Medulla oblongata (tissue), 1 donor: ENCODE data around the gene TRNP1.
"Not testable (repeated sequence)": the region's sequence is repeated elsewhere in the genome, so short reads cannot be mapped to it uniquely, and the experiment has no call there.

ENCODE experiments used
- DNase-seq: peaks from one replicate; pipeline ENCODE4 v3.0.0-alpha.2; 2015; ENCODE audit errors: extremely low spot score

The TRNP1 gene

DNA sequence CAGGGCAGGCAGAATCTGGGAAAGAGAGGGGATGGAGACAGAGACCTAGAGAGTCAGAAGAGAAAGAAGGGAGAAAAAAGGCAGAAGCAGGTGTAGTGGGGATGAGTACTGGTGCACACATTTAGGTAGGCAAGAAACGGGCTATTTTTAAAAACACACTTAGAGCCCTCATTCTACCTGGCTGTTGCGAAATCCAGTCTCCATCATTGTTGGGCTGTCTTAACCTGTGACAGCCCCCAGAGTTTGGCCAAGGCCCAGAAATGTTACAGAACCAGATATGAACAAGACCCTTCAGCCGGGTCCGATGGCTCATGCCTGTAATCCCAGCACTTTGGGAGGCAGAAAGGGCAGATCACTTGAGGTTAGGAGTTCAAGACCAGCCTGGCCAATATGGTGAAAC lies 20.7 kb upstream of the TRNP1 start:
- no peak for DNase-seq

DNA sequence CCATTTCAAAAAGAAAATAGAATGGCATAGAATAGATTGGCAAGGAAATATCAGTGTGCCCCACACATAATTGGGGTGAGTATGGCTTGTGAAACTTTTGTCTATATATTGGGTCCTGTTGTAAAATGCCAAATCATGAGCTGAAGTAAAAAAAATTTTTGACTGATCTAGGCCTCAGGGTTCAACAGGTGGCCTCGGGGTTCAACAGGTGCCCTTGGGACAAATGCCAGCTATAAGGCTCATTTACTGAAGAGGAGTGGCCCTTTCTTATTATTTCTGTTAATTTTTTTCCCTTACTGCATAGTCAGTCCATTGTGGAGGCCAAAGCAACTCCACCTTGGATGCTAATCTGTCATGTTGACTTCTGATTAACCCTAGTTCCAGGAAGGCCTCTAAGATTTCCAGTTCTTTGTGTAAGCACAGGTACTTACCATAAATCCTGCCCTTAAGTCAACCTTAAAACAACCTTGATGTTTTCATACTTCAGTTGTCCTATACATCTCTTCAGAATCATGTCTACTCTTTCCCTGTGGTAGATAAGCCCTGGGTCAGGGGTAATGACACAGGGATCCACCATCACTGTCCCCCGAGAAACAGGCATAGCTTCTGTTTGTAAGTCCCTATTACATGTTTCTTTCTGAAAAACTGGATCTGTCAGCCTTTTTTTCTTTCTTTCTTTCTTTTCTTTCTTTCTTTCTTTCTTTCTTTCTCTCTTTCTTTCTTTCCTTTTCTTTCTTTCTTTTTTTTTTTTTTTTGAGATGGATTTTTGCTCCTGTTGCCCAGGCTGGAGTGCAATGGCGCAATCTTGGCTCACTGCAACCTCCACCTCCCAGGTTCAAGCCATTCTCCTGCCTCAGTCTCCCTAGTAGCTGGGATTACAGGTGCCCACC lies 16.6 kb upstream of the TRNP1 start:
- DNase-seq: no peak

DNA sequence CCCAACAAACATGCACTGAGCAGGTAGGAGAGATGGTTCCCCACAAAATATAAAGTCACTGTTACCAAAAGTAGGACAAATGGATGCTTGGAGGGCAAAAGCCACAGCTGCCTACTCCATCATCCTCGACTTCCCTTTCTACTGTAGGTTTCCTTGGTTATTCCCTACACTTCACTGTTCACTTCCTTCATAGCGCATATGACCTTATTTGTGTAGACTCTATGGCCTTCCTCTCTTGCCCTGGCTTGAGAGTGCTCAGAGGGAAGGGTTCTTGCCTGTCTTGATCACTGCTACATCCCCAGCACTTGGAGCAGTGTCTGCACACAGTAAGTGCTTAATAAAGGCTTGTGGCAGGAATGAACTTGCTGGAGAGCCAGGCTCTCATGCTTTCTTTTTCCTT lies 14.6 kb upstream of the TRNP1 start:
- no peak for DNase-seq

GRCh38 chr1:26981146-26981846 lies 12.2 kb upstream of the TRNP1 start:
- no peak for DNase-seq

- no peak for DNase-seq
Measured at GRCh38 chr1:26983863-26984262, 9.6 kb upstream of the TRNP1 start.

DNA sequence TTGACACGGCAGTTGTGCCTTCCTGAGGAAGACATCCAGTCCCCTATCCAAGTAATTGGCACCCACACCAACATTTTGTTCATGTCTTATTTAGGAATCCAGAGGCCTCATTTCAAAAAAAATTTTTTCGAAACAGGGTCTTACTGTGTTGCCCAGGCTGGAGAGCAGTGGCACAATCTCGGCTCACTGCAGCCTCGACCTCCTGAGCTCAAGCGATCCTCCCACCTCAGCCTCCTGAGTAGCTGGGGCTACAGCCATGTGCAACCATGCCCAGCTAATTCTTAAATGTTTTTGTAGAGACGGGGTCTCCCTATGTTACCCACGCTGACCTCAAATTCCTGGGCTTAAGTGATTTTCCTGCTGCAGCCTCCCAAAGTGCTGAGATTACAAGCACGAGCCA lies 9.2 kb upstream of the TRNP1 start:
- no peak for DNase-seq

- DNase-seq: no peak
Measured at GRCh38 chr1:26986658-26987057, 6.8 kb upstream of the TRNP1 start.

DNA sequence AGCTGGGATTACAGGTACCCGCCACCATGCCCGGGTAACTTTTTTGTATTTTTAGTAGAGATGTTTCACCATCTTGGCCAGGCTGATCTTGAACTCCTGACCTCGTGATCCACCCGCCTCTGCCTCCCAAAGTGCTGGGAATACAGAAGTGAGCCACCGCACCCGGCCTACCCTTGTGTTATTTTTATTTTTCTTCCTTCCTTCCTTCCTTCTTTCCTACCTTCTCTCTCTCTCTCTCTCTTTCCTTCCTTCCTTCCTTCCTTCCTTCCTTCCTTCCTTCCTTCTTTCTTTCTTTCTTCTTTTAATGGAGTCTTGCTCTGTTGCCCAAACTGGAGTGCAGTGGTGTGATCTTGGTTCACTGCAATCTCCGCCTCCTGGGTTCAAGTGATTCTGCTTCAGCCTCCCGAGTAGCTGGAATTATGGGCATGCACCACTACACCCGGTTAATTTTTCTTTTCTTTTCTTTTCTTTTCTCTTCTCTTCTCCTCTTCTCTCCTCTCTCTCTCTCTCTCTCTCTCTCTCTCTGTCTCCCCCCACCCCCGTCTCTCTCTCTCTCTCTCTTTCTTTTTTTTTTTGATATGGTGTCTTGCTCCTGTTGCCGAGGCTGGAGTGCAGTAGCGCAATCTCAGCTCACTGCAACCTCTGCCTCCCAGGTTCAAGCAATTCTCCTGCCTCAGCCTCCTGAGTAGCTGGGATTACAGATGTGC lies 3.9 kb upstream of the TRNP1 start:
- DNase-seq: not testable (repeated sequence)

- no peak for DNase-seq
Measured at GRCh38 chr1:26991310-26992116, 2.0 kb upstream of the TRNP1 start.

- DNase-seq: no peak
Measured at GRCh38 chr1:26994020-26994786, 711 bp downstream of the TRNP1 start.

GRCh38 chr1:26994787-26995517 lies 1.5 kb downstream of the TRNP1 start:
- no peak for DNase-seq

- DNase-seq: no peak
Measured at GRCh38 chr1:26996024-26996423, 2.5 kb downstream of the TRNP1 start.

GRCh38 chr1:26996665-26997064 lies 3.2 kb downstream of the TRNP1 start:
- no peak for DNase-seq

- DNase-seq: no peak
Measured at GRCh38 chr1:26998429-26999300, 5.2 kb downstream of the TRNP1 start.

GRCh38 chr1:26999440-26999987 lies 6.0 kb downstream of the TRNP1 start:
- no peak for DNase-seq

- DNase-seq: no peak
Measured at GRCh38 chr1:27000090-27000816, 6.8 kb downstream of the TRNP1 start.

GRCh38 chr1:27000817-27001460 lies 7.4 kb downstream of the TRNP1 start:
- DNase-seq: no peak
